GM21381 (cell line): Measurements from ENCODE around the gene SPTAN1.
"Not testable (repeated sequence)": the region's sequence is repeated elsewhere in the genome, so short reads cannot be mapped to it uniquely, and the experiment has no call there.

Experiments used
- ATAC-seq: cut with Tn5 transposase; IDR thresholded peaks from one replicate; pipeline ENCODE4 v1.9.1; 2021; ENCODE audit warnings: mild to moderate bottlenecking, moderate library complexity; ENCODE audit not compliant: unreplicated experiment

SPTAN1 gene

GRCh38 chr9:128552153-128552743 is at the start of gene SPTAN1:
TSS of gene SPTAN1 (plus strand) at chr9:128552587. CDS start at chr9:128566741, 14,154 bp downstream.
- ATAC-seq, result peak; percentile 79

DNA sequence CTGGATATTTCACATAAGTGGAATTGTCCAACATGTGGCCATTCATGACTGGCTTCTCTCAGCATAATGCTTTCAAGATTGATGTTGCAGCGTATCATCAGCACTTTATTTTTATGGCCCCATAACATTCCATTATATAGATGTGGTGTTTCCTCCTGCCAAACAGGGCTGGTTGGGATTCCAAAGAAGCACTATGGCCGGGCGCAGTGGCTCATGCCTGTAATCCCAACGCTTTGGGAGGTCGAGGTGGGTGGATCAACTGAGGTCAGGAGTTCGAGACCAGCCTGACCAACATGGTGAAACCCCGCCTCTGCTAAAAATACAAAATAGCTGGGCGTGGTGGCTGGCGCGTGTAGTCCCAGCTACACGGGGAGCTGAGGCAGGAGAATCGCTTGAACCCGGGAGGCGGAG is 49.0 kb upstream of the SPTAN1 start:
- ATAC-seq, result not testable (repeated sequence)

- no peak for ATAC-seq
These were observed 48.5 kb upstream of the SPTAN1 start for GRCh38 chr9:128503870-128504269.

GRCh38 chr9:128504485-128505413 is 47.6 kb upstream of the SPTAN1 start, which contains the start of gene GLE1:
TSS of gene GLE1 (plus strand) at chr9:128504719. CDS start at chr9:128504806, 87 bp downstream.
- peak; percentile 82 for ATAC-seq

GRCh38 chr9:128505414-128505765 is 47.0 kb upstream of the SPTAN1 start:
- ATAC-seq, result no peak

- ATAC-seq, result not testable (repeated sequence)
These were observed 46.5 kb upstream of the SPTAN1 start for GRCh38 chr9:128505906-128506305.

DNA sequence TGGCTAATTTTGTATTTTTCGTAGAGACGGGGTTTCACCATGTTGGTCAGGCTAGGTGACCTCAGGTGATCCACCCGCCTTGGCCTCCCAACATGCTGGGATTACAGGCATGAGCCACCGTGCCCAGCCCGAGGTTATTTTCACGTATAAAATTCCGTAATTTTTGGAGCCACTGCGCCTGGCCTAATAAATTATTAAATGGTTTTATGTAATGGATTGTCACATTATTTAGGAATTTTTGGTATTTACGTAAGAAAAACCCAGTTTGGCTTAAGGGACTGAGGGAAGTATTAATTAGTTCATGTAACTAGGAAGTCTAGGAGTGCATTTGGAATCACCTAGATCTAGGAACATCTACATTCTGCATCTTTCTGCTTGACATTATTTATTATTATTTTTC is 39.6 kb upstream of the SPTAN1 start:
- ATAC-seq, result no peak

DNA sequence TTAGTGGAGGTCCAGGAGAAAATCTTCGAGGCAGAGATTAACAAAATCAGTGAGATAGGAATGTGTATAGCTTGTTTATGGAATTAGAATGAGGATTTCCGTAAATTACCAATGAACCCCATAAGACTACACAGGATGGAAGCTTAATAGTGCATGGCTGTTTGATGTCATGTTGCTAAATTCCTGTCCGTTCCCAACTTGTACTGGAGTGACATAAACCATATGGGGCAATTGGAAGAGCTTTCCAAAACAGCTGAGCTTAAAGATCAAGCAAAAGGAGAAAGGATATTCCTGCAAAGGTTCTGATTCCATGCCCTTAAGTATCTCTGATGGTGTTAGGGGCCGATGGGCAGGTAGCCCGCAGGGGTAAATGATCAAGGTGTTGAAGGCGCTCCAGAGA is 30.4 kb upstream of the SPTAN1 start:
- no peak for ATAC-seq

DNA sequence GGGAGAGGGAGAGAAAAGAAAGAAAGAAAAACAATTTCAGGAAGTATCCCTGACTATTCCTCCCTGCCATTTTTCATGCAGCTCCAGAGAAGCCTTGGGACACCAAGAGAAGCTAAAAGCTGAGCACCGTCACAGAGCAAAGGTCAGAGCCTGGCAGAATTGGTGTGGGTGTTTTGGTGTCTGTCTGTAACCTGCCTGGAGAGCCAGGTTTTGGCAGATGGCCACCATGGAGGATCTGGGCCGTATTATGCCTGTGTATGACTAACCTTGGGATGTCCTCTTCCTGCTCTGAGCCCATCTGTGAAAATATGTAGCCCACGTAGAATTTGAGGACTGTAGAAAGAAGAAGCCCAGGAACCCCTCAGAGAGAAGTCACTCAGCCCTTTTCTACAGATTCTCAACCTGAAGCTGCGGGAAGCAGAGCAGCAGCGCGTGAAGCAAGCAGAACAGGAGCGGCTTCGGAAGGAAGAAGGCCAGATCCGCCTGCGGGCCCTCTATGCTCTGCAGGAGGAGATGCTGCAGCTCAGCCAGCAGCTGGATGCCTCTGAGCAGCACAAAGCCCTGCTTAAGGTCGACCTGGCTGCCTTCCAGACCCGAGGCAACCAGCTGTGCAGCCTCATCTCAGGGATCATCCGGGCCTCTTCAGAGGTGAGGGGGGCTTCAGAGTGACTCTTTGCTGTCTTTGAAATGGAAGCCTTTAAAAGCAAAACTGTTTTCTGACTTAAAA is 29.0 kb upstream of the SPTAN1 start:
- ATAC-seq, result no peak

DNA sequence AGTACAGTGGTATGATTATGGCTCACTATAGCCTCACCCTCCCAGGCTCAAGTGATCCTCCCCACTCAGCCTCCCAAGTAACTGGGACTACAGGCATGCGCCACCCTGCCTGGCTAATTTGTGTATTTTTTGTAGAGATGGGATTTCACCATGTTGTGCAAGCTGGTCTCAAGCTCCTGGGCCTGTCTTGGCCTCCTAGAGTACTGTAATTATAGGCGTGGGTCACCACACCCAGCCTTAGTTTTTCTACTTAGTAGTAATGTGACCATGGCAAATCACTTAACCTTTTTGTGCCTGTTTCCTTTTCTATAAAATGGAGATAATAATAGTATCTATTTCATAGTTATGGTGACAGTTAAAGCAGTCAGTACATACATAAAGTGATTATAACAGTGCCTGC is 25.7 kb upstream of the SPTAN1 start:
- no peak for ATAC-seq

- no peak for ATAC-seq
These were observed 23.8 kb upstream of the SPTAN1 start for GRCh38 chr9:128528445-128529160.

DNA sequence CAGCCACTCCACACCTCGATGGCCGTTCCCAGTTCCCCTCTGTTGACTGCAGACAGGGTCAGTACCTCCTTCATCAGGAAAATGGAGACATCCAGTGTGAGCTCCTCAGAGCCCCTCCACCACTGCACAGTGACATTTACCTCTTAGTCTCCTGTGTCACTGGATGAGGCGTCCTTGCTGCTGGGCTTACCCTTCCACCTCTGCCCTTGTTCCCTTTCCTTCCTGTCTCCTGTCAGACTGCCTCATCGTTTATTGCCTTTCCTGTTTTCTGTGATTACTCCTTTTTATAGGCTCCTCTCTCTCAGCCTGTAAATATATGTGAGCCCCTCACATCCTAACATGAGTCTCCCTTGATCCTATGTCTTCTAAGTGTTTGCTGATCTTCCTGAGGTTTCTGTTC is 23.2 kb upstream of the SPTAN1 start:
- ATAC-seq, result no peak

DNA sequence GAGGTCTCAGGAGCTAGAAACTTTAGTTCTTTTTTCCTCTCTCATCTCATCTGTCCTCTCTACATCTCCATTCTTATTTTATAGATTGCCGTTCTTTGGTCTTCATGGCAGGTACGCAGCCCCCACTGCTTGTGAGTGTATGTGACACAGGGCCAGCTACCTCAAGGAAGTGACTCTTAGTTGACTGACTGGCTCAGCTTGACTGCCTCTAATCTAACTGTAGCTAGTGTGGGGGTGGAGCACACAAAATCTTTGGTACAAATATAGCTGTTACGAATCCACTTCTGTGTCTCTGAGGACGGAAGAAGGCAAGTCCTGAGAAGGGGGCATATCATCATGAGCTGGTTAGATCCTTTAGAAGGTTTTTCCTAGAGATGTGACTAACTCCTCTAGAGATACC is 19.8 kb upstream of the SPTAN1 start:
- no peak for ATAC-seq

DNA sequence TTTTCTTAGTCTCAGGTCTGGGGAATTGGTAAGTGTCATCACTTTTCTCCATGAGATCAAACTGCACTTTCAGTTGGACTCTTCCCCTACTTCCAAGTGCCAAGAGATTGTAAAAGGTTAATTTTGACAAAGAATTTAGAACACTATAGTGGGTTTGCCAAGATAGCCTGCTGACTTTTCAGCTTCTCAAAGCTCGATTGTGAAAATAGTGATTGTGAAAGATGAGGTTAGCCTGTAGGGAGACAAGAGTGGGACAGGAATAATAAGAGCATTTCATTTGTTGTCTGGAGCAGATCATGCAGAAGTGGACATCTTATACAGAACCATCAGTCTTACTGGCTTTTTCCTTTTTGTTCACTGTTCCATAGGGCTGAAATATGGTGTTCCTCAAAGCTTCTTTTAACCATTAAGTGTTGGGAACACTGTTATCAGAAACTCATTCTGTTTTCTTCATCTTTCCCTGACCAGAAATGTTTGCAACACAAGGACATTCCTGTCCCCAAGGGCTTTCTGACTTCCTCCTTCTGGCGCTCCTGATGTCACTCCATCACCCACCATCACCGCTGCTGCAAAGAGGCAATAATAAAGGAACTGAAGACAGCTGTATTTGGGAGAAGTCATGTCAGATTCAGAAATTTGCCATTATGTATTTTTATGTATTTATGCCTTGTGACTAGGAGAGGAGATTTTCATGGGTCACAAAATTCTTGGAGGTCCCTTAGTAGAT is 11.6 kb upstream of the SPTAN1 start:
- ATAC-seq, result no peak

- no peak for ATAC-seq
These were observed 5.9 kb upstream of the SPTAN1 start for GRCh38 chr9:128546504-128546903.

- ATAC-seq, result no peak
These were observed 3.5 kb upstream of the SPTAN1 start for GRCh38 chr9:128548876-128549275.

DNA sequence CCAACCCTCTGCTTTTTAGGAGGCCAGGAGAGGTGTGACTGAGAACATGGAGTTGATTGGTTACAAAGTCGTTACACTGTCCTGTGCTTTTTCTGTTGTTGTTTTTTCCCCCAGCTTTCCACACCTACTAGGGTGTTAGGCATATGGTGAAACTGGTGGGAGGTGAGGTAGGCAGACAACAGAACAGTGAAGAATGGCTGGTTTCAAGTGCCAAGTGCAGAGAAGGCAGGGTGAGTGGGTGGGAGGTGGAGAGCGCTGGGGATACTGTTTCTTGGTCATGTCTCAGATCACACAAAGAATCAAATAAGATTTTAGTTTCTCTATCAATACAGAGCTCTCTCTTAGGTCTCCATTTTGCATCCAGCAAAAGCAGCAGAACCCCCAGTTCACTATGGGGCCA is 2.2 kb upstream of the SPTAN1 start:
- ATAC-seq, result no peak

DNA sequence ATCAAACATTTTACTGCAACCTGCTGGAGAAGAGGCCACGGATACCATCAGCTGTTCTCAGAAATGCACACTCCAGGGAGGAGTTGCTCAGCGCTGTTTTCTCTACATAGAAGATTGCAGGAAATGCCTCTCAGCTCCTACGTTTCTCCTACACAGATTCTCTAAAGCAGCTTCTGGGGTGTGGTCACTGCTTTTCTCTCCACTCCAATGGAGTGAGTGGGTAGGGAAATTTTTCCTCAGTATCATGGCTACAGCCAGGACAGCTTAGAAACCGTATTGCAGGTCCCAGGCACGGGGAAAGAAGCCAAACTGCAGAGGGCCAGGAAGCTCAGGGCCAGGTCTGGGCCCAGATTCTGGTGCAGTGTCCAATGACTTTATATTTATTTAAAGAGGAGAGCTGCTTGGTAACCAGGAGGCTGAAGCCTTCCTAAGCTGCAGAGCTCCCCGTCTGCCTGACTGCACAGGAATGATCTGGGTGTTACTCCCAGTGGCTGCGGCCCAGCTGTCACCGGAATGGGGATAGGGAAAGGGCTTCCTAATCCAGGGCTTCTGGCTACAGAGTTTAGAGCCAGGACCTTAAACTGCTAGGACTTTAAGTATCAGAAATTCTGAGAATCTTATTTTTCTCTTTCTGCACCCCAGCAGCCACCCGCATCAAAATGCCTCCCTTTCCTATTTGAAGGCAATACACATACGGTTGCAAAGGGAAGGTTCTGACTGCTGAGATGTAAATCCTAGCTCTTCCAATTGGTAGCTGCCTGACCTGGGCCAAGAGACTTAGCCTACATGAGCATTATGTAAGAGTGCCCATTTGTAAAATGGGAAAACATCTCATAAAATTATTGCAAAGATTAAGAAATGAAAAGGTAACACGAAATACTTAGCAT is 1.4 kb upstream of the SPTAN1 start:
- no peak for ATAC-seq

GRCh38 chr9:128551657-128552152 is 682 bp upstream of the SPTAN1 start:
- ATAC-seq, result no peak
